Fibroblast of lung (primary cell): ENCODE results near the gene CAPN10. TPM values are rescaled to one million over a fixed set of nuclear protein-coding genes. Genes with fewer than 3 reads are reported as not detected.

Experiments used
- DNase-seq, 2 donors: peaks; one replicate each; pipeline versions ENCODE4 v3.0.0 to v3.0.0-alpha.2; 2010; ENCODE audit warnings: low read depth in 2 of 2
- H2AFZ ChIP-seq: 2 replicates; pipeline ENCODE4 v1.5.1; 2012; ENCODE audit warnings: low read length, control low read depth, inconsistent platforms
- H3K27ac ChIP-seq: 2 replicates; pipeline ENCODE4 v1.5.1; 2011; ENCODE audit warnings: low read length, control low read depth; ENCODE audit not compliant: insufficient read depth
- H3K27me3 ChIP-seq: 2 replicates; pipeline ENCODE4 v1.5.1; 2011; ENCODE audit warnings: mild to moderate bottlenecking, low read length; ENCODE audit not compliant: control insufficient read depth, insufficient read depth
- H3K36me3 ChIP-seq: 2 replicates; pipeline ENCODE4 v1.5.1; 2011; ENCODE audit warnings: low read length; ENCODE audit not compliant: control insufficient read depth, insufficient read depth
- H3K4me1 ChIP-seq: 2 replicates; pipeline ENCODE4 v1.5.1; 2011; ENCODE audit warnings: low read length; ENCODE audit not compliant: control insufficient read depth, insufficient read depth; ENCODE audit errors: extremely low read depth
- H3K4me2 ChIP-seq: 2 replicates; pipeline ENCODE4 v1.5.1; 2011; ENCODE audit warnings: low read length, control low read depth; ENCODE audit not compliant: insufficient read depth; ENCODE audit errors: extremely low read depth
- H3K4me3 ChIP-seq, 4 experiments: fragments of 200-600 bp in 1 of 4; sonication (generic) in 1 of 4; replicated peaks in 1 of 4; 2 replicates each; pipeline ENCODE4 v1.5.1; 2011 to 2016; ENCODE audit warnings: low read length in 4 of 4, low read depth in 3 of 4, mild to moderate bottlenecking in 3 of 4, control low read depth in 2 of 4, inconsistent platforms in 1 of 4, mixed read lengths in 1 of 4; ENCODE audit not compliant: insufficient read depth in 1 of 4; ENCODE audit errors: control extremely low read depth in 1 of 4
- H3K79me2 ChIP-seq: 2 replicates; pipeline ENCODE4 v1.5.1; 2012; ENCODE audit warnings: mild to moderate bottlenecking, low read length, inconsistent platforms; ENCODE audit not compliant: control insufficient read depth, insufficient read depth
- H3K9ac ChIP-seq: 2 replicates; pipeline ENCODE4 v1.5.1; 2011; ENCODE audit warnings: mild to moderate bottlenecking, low read length, control low read depth; ENCODE audit not compliant: insufficient read depth
- H3K9me3 ChIP-seq: 2 replicates; pipeline ENCODE4 v1.5.1; 2012; ENCODE audit warnings: low read depth, low read length; ENCODE audit not compliant: control insufficient read depth, insufficient read depth
- H4K20me1 ChIP-seq: 2 replicates; pipeline ENCODE4 v1.5.1; 2011; ENCODE audit warnings: low read length; ENCODE audit not compliant: control insufficient read depth, insufficient read depth; ENCODE audit errors: extremely low read depth
- EZH2 ChIP-seq: IDR thresholded peaks from 2 replicates; pipeline ENCODE4 v1.5.1; 2012; ENCODE audit warnings: low read length, control low read depth, mild to moderate bottlenecking; ENCODE audit errors: missing control alignments
- polyA plus RNA-seq, 2 donors: library from polyadenylated mRNA; depleted of rRNA in 1 of 2; stranded (reverse) in 1 of 2; unstranded in 1 of 2; fragments of >200 nt; gene quantifications; 2 replicates each; pipeline ENCODE4 v1.2.1, GENCODE V29; 2011 to 2012; ENCODE audit warnings: missing spikeins in 1 of 2
- total RNA-seq: library from RNA; depleted of rRNA; stranded (reverse); fragments of >200 nt; gene quantifications from 2 replicates; pipeline ENCODE4 v1.2.1, GENCODE V29; 2014
- TF ChIP-seq, protein P1 (sequence below), 2 donors: IDR thresholded peaks in 1 of 2; conservative IDR thresholded peaks in 1 of 2; 1 replicate in 1 of 2; 2 replicates in 1 of 2; pipeline ENCODE4 v1.5.1; 2011 to 2012; ENCODE audit warnings: low read length in 2 of 2, control low read depth in 1 of 2, inconsistent platforms in 1 of 2, low read depth in 1 of 2, mild to moderate bottlenecking in 1 of 2

The CAPN10 gene
- total and polyA plus RNA-seq, 2 donors (not counting 1 experiment from before 2014, with no cell fraction given), result 3.6 to 23.0 TPM

DNA sequence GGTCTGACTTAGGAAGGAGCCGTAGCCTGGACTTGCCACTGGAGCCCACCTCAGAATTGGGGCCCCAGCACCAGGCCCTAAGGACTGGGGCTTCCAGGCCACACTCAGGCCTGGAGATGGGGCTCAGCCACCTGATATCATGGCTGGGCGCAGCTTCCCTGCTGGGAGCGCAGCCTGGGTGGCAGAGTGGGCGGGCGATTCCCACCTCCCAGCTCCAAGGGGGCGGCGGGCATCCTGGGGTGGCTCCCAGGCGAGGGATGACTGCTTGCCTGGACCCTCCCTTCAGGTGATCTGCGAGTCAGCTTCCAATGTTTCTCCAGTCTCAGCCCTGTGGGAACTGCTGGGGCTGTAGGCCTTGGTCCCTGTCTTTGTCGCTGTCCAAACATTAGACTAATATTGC, 58.8 kb downstream of the CAPN10 start:
- no peaks in the 10 kb centered on the region for H3K4me1 ChIP-seq
- no peak for TF ChIP-seq EZH2
- TF ChIP-seq, protein P1, sequence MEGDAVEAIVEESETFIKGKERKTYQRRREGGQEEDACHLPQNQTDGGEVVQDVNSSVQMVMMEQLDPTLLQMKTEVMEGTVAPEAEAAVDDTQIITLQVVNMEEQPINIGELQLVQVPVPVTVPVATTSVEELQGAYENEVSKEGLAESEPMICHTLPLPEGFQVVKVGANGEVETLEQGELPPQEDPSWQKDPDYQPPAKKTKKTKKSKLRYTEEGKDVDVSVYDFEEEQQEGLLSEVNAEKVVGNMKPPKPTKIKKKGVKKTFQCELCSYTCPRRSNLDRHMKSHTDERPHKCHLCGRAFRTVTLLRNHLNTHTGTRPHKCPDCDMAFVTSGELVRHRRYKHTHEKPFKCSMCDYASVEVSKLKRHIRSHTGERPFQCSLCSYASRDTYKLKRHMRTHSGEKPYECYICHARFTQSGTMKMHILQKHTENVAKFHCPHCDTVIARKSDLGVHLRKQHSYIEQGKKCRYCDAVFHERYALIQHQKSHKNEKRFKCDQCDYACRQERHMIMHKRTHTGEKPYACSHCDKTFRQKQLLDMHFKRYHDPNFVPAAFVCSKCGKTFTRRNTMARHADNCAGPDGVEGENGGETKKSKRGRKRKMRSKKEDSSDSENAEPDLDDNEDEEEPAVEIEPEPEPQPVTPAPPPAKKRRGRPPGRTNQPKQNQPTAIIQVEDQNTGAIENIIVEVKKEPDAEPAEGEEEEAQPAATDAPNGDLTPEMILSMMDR (conservative IDR thresholded peaks at IDR 0.05 in 1 of 2, IDR thresholded peaks at IDR 0.05 in 1 of 2; ENCODE audit: low read depth in 1 of 2, low read length in 2 of 2), result no peak
- H3K36me3 ChIP-seq, result no peaks in the 10 kb centered on the region
- H3K27me3 ChIP-seq, result peaks cover 4% of the 10 kb centered on the region
- H3K9ac ChIP-seq, result no peak overlapping the region
- no peak overlapping the region for H2AFZ ChIP-seq
- H4K20me1 ChIP-seq, result no peaks in the 10 kb centered on the region
- H3K27ac ChIP-seq, result no peak overlapping the region
- no peaks in the 10 kb centered on the region for H3K9me3 ChIP-seq
- no peak for DNase-seq
- H3K4me3 ChIP-seq, result no peak overlapping the region
- no peaks in the 10 kb centered on the region for H3K79me2 ChIP-seq
- no peak overlapping the region for H3K4me2 ChIP-seq

DNA sequence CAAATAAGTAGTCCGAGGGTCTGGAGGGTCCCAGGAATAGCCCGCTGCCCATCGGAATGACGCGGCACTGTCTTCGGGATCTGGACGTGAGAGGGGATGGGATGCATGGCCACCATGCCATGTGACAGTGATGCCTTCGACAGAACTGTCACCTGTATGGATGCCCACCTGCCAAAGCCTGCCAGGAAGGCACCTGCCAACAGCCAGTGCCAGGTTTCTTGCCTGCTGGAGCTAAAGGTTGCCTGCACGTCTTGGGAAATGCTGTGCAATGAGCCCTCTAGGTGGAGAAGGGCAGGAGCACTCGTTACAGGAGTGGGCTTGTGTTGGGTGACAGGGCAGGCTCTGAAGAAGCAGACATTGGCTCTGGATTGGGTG, 59.3 kb downstream of the CAPN10 start:
- H3K9me3 ChIP-seq, result no peaks in the 10 kb centered on the region
- H4K20me1 ChIP-seq, result no peaks in the 10 kb centered on the region
- DNase-seq, result no peak
- H3K27me3 ChIP-seq, result peaks cover 4% of the 10 kb centered on the region
- H3K27ac ChIP-seq, result no peak overlapping the region
- H3K4me2 ChIP-seq, result no peak overlapping the region
- no peak overlapping the region for H3K9ac ChIP-seq
- no peaks in the 10 kb centered on the region for H3K36me3 ChIP-seq
- H3K79me2 ChIP-seq, result no peaks in the 10 kb centered on the region
- H3K4me1 ChIP-seq, result no peaks in the 10 kb centered on the region
- no peak overlapping the region for H2AFZ ChIP-seq
- TF ChIP-seq, protein P1 (conservative IDR thresholded peaks at IDR 0.05 in 1 of 2, IDR thresholded peaks at IDR 0.05 in 1 of 2; ENCODE audit: low read depth in 1 of 2, low read length in 2 of 2), result no peak
- TF ChIP-seq EZH2, result no peak
- H3K4me3 ChIP-seq, result no peak overlapping the region

DNA sequence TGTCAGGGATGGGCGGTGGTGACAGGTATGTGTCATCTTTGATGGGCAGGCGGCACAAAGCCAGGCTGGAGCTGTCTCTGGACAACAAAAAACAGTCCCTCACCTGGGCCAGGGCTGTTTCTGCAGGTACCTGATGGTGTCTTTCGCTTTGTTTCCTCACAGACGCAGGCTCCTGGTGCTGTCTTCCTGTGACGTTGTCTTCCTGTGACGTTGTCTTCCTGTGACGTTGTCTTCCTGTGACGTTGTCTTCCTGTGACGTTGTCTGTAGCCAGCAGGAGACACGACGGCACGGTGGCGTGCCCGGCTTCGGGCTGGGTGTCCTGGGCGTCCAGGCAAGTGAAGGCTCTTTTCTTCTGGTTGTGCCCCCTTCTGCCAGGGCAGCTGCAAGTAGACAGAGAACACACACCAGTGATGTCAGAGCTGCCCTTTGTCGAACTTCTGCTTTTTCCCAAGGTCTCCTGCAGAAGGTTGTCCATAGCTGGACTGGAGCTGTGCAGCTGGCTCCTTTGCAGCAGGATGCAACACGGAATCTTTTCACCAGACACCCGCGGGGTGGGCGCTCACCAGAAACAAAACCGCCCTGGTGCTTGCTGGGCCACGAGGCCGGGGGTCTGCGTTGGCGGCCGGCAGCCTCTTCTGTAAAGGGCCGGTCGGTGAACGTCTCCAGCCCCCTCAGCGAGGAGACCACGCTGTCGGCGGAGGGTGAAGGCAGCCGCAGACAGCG, 59.8 kb downstream of the CAPN10 start:
- Histone ChIP-seq H3K27me3 (peaks cover 4% of the 10 kb centered on the region), H3K9me3 (no peaks in the 10 kb centered on the region)

More for the DNA sequence above, 59.8 kb downstream of the CAPN10 start:
- H3K4me3 ChIP-seq, result no peak overlapping the region
- no peaks in the 10 kb centered on the region for H3K79me2 ChIP-seq
- H4K20me1 ChIP-seq, result no peaks in the 10 kb centered on the region
- no peaks in the 10 kb centered on the region for H3K36me3 ChIP-seq
- no peak overlapping the region for H3K4me2 ChIP-seq
- H3K4me1 ChIP-seq, result no peaks in the 10 kb centered on the region
- no peak for DNase-seq
- no peak overlapping the region for H3K27ac ChIP-seq
- no peak overlapping the region for H3K9ac ChIP-seq
- H2AFZ ChIP-seq, result no peak overlapping the region
- TF ChIP-seq, protein P1 (conservative IDR thresholded peaks at IDR 0.05 in 1 of 2, IDR thresholded peaks at IDR 0.05 in 1 of 2; ENCODE audit: low read depth in 1 of 2, low read length in 2 of 2), result no peak
- TF ChIP-seq EZH2, result no peak
